Measurements from ENCODE around the gene NLGN1.

Gene NLGN1

DNA sequence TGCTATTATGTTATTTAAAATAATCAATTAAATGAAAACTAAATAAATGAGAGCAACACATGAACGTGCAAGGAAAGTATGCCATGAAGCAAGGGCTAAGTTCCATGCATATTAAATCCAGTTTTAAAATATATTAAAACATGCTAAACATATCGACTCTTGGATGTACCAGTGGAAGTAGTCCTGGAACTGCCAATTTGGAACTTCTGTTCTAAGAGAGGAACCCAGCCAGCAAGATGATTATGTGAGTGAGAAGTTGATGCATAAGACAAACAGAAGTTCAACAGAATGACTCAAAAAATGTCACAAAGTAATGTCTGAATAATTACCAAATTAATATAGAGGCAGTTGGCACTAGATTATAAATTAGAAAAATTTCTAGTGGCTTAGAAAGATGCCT lies 714.2 kb downstream of the NLGN1 start:
- no peak for DNase-seq

DNA sequence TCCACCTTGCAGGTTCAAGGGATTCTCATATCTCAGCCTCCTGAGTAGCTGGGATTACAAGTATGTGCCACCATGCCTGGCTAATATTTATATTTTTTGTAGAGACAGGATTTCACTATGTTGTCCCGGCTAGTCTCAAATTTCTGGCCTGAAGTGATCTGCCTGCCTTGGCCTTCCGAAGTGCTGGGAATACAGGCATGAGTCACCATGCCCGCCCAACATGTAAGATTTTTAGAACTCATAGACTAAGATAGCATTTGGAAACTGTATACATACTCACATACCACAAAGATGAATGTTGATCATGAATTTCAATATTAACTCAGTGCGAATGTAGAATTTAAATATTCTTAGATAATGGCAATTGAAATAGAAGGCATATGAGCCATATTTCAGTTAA lies 718.9 kb downstream of the NLGN1 start:
- DNase-seq, result no peak

DNA sequence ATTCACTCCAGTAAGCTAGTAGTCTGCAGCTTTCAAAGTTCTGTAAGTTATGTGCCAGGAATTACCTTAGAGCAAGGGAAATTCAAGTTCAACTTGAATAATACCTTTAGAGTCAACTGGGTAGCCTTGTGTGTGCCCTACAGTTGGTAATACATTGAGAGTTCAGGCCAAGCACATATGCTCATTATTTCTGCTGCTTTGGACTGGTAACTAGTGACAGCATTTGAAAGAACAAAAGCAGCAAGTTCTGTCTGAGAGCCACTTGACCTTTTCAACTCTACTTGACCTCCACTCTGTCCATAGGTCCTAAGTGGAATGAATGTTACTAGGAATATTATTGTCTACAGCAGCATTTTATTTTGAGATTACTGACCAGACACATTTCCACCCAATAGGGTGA lies 723.5 kb downstream of the NLGN1 start:
- DNase-seq, result peak; percentile 24

DNA sequence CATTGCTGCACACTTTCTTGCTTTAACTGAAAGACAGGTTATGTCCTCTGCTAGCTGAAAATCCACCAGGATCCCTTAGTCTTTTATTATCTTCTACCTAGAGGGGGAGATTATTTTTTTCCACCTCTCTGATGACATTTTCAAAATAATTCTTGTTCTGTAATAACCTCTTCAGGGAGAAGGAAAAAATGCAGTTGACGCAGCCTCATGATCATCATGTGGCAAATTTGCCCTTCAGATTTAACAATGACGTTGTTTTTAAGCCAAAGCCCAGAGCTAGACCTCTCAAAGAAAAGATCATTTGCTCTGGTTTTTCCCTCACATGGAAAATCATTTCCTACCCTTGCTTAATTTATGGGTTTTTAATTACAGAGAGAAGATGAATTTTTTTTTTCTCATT lies 724.9 kb downstream of the NLGN1 start:
- DNase-seq, result peak; percentile 40

DNA sequence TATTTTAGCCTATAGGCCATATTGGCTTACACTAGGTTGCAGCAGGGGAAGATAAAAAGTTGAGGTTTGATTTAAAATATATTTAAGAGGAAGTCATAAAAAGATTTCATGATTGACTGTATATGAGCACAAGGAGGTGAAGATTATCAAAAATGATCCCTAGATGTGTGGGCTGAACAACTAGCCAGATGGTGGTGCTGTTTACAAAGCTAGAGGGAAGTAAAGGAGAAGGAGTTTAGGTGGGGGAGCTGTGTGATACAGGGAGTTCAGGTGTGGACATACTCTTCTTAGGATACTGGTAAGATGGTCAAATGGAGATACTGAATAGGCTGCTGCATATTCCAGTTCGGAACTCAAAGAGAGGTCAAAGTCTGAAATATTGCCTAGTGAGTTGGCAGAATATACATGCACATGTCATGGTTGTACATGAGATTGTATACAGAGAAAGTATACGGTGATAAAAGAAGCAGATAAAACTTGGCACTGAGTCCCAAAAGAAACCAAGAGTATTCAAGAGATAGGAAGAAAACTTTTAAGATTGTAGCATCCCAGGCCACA lies 727.8 kb downstream of the NLGN1 start:
- DNase-seq, result peak; percentile 92

DNA sequence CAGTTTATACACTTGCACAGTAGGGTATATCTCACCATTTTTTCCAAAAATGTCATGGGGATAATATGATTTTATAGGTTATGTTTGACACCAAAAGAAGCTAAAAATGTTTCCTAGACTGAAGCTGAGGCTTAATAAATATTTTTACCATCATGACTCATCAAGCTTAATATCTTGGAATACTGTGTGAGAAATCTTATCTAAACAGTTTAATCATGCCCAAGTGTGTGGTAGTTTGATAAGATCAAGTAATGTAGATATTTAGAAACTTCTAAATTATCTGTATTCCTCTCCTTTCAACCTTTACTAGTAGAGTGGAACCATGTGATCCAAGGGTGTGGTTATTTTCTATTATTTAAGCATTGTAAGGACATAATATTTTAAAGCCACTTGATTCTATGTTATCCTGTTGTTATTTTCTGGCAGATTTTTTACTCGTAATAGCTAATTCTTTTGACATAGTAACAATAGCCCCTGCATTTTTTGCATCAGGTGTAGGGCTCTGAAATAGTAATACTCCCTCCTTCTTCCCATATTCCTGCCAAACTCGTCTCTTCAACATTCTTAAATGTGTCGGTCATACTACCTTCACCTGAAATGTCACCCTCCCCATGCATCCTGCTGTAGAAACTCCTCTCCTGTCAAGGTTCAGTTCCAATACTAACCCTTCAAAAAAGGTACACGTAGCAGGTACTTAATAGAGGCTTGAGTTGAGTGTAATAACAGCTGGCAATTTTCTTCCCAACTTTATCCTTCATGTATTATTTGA lies 729.6 kb downstream of the NLGN1 start:
- peak; percentile 43 for DNase-seq

DNA sequence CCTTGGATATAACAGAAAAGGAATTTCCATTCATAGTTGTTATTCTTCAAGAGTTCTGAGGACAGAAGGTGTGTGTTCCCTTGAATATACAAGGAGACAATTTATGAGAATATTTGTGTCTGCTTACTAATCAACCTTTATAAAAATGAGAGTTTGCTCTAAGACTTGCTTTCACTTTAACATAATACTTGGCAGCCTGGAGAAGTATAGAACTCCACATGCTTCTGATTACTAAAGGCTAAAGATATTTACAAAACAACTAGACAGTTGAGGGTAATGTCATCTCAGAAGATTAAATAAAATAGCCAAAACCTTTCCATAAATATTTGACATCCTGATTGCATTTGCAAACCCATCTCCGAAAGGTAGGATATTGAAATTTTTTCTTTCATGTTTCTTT lies 734.5 kb downstream of the NLGN1 start:
- no peak for DNase-seq

DNA sequence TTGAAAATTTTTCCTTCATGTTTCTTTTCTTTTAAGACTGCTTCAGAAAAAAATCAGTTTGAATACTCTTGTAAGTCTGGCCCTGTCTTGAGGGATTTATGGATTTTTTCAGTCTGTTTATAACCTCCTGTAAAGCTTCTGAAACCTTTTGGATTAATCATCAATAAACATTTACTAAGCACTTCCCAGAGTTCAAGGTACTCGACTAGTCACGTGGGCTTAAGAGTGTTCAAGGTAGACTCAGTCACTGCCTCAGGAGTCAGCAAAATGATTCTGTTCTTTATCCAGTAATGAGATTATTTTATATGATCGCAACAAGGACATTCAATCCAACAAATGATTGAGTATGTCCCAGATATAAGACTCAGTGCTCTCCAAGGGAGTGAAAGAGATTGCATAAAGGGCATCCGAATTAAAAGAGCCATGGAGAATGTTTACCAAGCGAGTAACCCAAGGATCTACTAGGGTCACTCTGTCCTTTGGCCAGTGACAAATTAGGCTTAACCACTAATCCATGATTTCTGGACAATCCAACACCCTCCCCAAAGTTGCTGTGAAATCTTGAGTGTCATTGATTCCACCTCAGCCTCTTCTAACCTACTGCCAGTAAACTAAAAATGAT lies 735.0 kb downstream of the NLGN1 start:
- DNase-seq, result no peak

DNA sequence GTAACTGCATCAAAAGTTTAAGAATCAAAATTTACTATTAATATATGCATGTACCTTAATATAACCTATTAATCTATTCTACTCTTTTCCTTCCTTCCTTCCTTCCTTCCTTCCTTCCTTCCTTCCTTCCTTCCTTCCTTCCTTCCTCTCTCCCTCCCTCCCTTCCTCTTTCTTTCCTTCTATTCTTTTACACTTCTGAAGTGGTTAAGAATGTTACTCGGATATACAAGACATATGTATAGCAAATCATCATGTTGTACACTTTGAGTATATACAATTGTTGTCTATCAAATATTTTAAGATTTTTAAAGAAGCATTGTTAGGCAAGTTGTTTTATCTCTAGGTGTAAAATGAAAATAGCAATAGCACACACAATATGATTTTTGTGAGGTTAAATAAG lies 748.5 kb downstream of the NLGN1 start:
- no peak for DNase-seq

DNA sequence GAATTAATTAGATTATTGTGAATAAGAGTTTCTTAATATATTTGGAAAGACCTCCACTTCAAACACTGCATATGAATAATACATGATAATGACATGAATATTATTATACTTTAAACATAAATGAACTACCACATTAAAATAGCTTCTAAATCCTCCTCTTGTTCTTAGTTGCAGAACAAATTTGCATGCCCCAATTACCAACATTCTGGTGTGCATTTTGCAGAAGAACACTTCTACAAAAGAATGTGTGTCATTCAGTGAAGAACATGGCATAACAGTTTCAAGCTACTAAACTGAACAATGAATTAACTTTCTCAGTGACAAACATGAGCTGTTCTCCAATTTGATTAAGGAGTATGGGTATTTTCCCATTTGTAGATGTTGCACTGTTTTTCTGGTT lies 750.3 kb downstream of the NLGN1 start:
- DNase-seq, result no peak

DNA sequence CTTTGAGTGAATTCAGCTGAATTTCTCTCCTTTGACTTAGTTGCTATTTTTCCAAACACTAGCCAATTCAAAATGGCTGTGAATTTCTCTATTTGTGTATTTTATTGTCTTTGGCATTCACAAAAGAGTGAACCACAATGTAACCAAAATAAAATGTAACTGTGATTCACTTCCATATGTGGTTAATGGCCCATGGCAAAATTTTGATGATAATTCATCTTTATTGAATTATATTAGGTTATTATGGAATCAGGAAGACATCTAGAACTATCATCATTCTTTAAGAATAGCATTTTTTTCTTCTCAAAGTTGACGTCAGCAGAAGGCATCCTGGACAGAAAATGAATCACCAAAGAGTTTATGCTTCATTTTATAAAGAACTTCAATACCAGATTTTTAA lies 756.3 kb downstream of the NLGN1 start:
- DNase-seq, result no peak

DNA sequence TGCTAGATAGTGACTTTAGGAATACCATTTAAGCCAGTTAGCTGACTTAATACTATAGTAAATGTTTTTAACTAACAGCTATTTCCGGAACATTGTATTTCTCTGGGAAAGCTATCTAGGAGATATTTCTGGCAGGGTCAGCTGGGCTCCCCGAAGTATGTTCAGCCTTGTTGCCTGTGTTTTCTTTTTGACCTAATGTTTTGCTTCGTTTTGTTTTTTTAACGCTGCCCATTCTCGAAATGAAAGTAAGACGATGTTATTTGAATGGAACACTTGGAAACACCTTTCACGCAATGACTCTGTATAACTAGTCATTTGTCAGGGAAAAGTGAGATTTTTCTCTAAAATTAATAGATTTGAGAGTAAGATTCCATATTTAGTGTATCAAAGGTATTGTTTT lies 758.7 kb downstream of the NLGN1 start:
- DNase-seq, result no peak

DNA sequence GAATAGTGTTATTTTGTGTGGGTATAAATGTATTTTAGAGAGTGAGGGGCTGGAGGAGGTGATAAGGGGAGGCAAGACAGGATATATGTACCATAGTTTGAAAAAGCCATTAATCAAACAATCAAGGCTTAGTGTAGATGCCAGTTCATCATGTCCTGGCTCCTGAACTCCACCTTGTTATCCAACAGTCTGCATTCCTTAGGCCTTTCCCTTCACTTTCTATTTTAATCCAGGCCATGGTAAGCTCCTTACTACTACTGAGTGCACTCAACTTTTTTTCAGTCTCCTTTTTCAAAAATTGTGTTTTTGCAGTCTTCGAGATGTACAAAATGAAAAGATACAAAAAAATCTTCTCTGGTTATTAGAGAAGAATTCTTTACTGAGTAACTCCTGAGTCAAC lies 761.1 kb downstream of the NLGN1 start:
- no peak for DNase-seq

DNA sequence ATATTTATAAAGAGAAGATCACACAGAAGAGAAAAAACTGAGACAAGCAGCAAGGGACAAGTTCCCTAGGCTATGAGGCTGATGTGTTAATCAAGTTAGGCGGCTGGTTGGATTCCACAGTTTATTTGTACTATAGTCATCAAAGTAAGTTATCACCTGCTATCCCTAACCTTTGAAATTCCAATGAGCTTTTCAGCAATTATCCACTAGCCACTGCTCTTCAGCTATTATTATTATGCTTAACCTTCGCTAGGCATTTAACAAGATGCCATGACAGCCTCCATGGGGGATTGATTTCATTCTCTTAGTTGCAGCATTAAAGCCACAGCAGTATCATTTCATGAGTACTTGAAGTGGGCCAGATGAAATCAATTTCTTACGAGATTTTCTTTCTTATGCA lies 762.1 kb downstream of the NLGN1 start:
- DNase-seq, result no peak

DNA sequence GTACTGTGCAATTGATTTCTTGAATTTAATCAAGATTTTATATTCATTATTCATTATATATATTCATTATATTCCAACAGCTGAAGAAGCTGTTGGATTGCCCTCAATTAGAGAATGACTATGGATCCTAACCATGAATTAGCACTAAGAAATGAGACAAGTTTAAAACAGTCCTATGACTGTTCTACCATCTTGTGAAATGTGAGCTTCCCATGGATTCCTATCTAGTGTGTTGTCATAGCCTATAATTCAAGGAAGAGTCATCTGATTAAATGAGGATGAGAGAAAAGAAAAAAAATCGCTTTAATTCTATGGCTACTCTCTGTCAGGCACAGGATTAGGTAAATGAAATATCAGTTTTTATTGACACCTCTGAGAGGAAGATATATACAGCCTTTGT lies 765.0 kb downstream of the NLGN1 start:
- DNase-seq, result no peak

DNA sequence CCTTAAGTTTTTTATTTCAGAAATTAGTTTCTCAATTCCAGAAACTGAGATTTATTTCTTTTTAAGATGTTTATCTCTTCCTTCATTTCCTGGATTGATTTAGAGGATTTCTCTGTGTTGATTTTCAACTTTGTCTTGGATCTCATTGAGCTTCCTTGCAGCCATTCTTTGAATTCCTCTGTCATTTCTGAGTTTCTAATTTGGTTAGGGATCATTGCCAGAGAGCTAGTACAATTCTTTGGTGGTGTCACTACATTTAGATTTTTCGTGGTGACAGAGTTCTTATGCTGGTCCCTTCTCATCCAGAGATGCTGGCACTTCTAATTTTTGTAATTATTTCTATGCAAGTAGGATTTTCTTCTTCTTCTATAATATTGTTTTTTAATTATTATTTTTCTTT lies 770.5 kb downstream of the NLGN1 start:
- DNase-seq, result no peak

DNA sequence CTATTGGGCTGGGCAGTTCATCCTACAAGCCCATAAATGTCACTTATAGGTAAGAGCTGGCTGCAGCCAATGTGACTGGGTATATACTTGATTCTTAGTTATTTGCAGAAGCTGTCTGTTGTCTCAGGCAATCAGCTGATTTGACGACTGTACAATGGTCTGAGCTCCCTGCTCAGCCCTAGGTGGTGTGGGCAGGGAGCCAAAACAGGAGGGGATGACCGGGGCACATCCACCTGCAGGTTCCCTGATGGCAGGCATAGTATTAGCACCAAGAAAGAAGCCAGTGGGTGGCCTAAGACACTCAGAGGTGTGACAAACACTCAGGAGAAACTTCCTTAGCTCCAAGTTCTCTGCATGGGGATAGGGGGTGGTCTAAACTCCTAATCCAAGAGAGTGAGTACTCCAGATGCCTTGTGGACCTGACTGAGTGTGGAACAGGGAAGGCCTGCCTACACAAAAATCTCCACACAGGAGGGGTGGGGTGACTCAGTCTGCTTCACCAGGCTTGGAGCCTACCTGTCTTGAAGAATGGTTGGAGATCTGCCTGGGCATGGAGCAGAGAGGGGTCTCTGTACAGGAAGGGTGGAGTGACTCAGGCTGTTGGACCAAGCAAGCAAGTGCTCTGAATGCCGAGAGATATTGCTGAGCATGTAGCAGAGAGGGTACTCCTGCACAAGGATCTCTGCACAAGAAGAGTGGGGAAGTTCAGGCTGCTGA lies 771.2 kb downstream of the NLGN1 start:
- DNase-seq, result peak; percentile 98

DNA sequence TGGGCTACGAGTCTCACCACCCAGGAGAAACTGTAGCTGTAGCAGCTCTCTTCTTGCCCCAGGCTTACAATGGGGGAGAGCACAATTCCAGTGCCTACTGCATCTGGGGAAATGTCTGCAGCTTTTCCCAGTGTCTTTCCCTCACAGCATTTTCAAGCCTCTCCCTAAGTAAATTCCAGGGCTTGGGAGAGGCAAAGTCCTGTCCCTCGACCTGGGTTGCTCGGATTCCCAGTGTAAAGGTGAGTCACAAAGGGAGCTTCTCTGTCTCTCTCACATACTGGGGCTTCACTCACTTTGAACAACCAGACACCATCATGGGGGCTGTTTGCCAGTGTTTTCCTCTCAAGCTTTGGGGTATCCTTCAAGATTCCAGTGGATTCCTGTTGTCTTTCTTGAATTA lies 772.2 kb downstream of the NLGN1 start:
- peak; percentile 65 for DNase-seq

DNA sequence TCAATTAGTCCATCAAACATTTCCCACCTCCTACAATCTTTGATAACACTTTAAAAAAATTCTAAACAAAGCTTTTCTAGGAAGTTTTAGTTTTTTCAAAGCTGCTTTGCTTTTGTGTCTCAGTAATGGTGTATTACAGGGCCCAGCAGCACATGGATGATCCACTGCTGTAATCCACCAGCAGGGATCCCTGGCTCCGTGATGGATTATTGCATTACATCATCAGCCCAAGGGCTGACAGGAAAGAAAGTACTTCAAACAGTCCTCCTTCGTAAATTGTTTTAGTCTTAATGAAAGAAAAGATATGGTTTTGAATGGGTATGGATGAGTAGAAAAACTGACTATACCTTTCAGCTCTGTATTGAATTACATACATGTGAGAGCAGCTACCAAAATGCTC lies 772.7 kb downstream of the NLGN1 start:
- DNase-seq, result peak; percentile 94

DNA sequence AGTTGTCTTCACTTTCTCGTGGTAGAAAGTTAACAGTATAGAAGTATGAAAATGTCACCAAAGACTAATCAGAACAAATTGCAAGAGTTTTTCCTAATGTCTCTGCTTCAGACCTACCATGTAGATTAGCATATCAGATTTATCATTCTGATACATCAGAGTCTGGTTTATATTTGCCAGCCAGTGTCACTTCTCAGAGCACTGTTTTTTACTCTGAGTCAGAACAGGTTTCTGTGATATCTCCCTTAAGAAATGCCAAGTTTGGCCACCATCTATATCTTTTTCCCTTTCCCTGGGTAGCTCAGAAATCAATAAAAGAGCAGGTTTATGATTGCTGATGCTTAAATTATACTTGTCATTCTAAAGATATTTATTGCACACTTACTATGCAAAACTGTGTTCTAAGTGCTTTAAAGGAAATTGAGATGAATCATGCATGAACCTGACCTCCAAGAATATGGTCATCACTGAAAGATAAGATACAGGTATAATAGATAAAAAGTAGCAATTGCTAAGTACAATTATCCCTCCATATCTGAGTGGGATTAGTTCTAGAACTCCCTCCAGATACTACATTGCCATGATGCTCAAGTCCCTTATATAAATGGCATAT lies 788.9 kb downstream of the NLGN1 start:
- DNase-seq, result peak; percentile 52

DNA sequence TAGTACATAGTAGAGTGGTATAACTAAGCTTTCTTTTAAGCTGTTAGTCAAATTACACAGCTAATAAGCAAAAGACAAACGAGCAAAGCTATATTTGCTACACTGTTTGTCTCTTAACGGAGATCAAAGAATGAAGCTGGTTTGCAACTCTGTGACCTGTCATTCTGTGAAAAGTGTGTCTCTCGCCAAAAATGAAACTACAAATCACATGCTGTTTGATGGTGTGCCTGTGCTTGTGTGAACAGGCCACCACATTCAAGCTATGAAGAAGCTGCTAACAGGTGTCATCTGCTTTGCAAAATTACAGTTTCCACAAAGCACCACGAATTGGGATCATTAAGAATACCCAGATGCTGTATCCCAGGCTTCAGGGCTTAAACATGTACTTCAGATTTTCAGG lies 793.8 kb downstream of the NLGN1 start:
- DNase-seq, result peak; percentile 87

DNA sequence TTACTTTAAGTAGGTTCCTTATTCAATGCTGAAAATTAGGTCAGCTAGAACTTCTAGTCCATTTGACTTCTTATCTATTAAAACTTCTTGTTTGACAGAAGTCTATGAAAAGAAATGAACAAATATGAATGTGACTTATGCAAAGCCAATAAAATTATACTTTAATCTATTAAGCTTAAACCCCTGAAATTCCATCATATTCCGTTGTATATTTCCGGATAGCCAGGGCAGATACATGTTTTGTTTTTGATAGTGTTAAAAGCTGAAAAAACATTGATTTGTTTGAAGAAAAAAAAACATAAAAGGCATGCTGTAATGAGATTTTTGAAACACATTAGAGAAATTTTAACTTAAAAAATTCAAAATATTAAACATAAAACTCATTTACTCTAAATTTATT lies 794.4 kb downstream of the NLGN1 start:
- no peak for DNase-seq

DNA sequence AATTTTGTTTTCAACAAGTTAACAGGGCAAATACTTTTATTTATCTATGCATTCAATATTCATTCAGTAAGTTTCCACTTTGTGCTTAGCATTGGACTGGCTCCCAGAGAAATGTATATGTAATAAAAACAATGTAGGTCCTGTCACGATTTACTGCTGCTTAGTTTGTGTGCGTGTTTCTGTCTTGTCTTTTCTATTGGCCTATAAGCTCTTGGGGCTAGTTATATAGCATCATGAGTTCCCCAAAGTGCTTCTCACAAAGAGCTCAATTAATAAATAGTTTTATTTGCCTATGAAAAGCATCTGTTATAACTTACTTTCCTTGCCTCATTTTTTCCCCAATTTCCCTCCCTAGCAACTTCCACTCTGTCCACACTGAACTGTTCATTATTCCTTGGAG lies 794.9 kb downstream of the NLGN1 start:
- peak; percentile 35 for DNase-seq

DNA sequence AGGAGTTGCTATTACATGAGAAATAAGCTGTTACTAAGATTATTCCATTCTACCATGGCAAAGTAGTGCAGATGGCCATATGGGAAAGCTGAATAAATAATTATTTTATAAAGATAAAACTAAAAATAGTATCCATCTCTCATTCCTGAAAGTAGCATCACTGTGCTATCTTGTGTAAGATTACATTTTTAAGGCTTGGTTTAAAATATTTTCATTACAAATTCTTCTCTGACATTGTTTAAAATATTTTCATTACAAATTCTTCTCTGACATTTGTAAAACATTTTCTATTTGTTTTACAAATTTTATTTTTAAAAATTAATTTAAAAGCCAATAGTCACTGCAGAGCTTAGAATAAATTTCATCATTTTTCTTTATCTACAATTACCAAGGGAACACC lies 796.1 kb downstream of the NLGN1 start:
- no peak for DNase-seq

Measured in NCI-H69 (cell line).